ENCODE data around the gene RELA. TPM values are rescaled to one million over a fixed set of nuclear protein-coding genes. Genes with fewer than 3 reads are reported as not detected.

RELA gene
- total RNA-seq, 4 donors from 2014 or later, result 47.3 to 78.8 (median 63.9) TPM

- TF ChIP-seq EP300 (IDR thresholded peaks at IDR 0.05) (no peak), POLR2A (IDR thresholded peaks at IDR 0.05) (no peak), CTCF (IDR thresholded peaks at IDR 0.05) (no peak), POLR2AphosphoS5 (IDR thresholded peaks at IDR 0.05) (no peak)
- Histone ChIP-seq H3K4me1 (peaks cover 0 to 71% (median 25%) of the 10 kb centered on the region in 3 donors), H3K27ac (peak overlapping the region in 3 of 4 donors; percentile 45 to 98 (median 93)), H3K36me3 (peaks cover 0 to 72% of the 10 kb centered on the region in 2 donors), H3K4me3 (no peak overlapping the region), H3K27me3 (no peaks in the 10 kb centered on the region), H3K9me3 (no peaks in the 10 kb centered on the region)
- WGBS, 2 donors (ENCODE audit: low coverage in 1 of 2), result 48 to 83% methylated on average over 1 to 2 of the region's 12 CpGs
- ATAC-seq, result no peak
These were observed 13.7 kb downstream of the RELA start for GRCh38 chr11:65648997-65649493.

DNA sequence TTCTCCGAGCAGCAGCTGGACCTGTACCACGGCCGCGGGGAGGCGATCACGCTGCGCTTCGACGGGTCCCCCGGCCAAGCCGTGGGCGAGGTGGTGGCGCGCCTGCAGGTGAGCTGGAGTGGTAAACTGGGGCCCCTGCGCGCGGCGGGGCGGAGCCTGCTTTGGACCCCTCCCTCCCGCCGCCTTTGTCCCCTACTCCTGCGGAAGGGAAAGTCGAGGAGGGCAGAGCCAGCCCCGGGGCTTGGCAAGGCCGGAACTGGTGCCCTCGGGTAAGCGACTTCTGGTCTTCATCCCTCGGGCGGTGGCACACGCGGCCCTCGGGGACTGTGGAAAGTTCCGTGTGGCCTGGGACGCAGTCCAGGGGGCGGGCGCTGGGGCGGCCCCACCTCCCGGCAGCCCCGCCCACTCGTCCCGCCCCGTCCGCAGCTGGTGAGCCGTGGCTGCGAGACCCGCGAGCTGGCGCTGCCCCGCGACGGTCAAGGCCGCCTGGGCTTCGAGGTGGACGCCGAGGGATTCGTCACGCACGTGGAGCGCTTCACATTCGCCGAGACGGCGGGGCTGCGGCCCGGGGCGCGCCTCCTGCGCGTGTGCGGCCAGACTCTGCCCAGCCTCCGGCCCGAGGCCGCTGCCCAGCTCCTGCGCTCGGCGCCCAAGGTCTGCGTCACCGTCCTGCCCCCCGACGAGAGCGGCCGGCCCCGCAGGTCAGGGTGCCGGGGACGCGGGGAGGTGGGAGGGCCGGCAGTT, 15.6 kb downstream of the RELA start:
- WGBS, 2 donors (ENCODE audit: low coverage in 1 of 2), result 35% methylated on average over 6 of the region's 87 CpGs; no CpG with 5 or more reads in 1 of the 2 donors
- Histone ChIP-seq H3K36me3 (peaks cover 0 to 84% of the 10 kb centered on the region in 2 donors), H3K27me3 (no peaks in the 10 kb centered on the region), H3K4me3 (peak overlapping the region; percentile 16 to 29), H3K27ac (peak overlapping the region in 3 of 4 donors; percentile 53 to 70 (median 54)), H3K9me3 (no peaks in the 10 kb centered on the region), H3K4me1 (peaks cover 0 to 58% (median 14%) of the 10 kb centered on the region in 3 donors)
- TF ChIP-seq EP300 (IDR thresholded peaks at IDR 0.05), result no peak
- TF ChIP-seq CTCF (IDR thresholded peaks at IDR 0.05), result no peak
- TF ChIP-seq POLR2A (IDR thresholded peaks at IDR 0.05), result no peak
- no peak for TF ChIP-seq POLR2AphosphoS5 (IDR thresholded peaks at IDR 0.05)
- peak; percentile 23 for ATAC-seq

DNA sequence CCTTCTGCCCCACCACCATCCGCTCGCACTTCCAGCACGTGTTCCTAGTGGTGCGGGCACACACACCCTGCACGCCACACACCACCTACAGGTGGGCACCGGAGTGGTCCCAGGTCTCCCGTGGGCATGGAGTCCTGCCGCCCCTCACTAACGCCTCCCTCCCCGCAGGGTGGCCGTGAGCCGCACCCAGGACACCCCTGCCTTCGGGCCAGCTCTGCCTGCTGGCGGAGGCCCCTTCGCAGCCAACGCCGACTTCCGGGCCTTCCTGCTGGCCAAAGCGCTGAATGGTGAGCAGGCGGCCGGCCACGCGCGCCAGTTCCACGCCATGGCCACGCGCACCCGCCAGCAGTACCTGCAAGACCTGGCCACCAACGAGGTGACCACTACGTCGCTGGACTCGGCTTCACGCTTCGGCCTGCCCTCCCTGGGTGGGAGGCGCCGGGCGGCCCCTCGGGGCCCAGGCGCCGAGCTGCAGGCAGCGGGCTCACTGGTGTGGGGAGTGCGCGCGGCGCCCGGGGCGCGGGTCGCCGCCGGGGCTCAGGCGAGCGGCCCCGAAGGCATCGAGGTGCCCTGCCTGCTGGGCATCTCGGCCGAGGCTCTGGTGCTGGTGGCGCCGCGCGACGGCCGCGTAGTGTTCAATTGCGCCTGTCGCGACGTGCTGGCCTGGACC, 16.3 kb downstream of the RELA start:
- Histone ChIP-seq H3K27ac (peak overlapping the region in 2 of 4 donors; percentile 54 to 70), H3K4me3 (no peak overlapping the region), H3K4me1 (peaks cover 0 to 58% (median 7%) of the 10 kb centered on the region in 3 donors), H3K9me3 (no peaks in the 10 kb centered on the region), H3K27me3 (no peaks in the 10 kb centered on the region), H3K36me3 (peaks cover 0 to 90% of the 10 kb centered on the region in 2 donors)
- no peak for ATAC-seq
- TF ChIP-seq CTCF (IDR thresholded peaks at IDR 0.05), result no peak
- no peak for TF ChIP-seq POLR2A (IDR thresholded peaks at IDR 0.05)
- no peak for TF ChIP-seq EP300 (IDR thresholded peaks at IDR 0.05)
- no peak for TF ChIP-seq POLR2AphosphoS5 (IDR thresholded peaks at IDR 0.05)
- WGBS, 2 donors (ENCODE audit: low coverage in 1 of 2), result 100% methylated on average over 2 of the region's 68 CpGs; no CpG with 5 or more reads in 1 of the 2 donors

DNA sequence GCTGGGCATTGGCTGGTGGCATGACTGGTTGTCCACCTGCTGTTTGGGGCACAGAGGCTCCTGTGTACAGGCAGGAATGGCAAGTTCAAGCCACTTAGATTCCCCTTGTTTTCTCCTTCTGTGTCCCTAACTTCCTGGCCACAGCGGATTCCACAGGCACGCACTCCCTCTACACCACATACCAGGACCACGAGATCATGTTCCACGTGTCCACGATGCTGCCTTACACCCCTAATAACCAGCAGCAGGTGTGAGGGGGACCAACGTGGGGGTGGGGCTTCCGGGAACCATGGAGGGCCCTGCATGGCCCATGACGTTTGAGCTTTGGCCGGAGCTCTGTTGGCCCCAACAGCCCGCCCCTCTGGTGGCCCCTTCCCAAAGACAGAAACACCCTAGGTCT, 17.0 kb downstream of the RELA start:
- TF ChIP-seq CTCF (IDR thresholded peaks at IDR 0.05) (no peak), POLR2A (IDR thresholded peaks at IDR 0.05) (no peak), EP300 (IDR thresholded peaks at IDR 0.05) (no peak), POLR2AphosphoS5 (IDR thresholded peaks at IDR 0.05) (no peak)
- Histone ChIP-seq H3K4me1 (peaks cover 0 to 58% (median under 1%) of the 10 kb centered on the region in 3 donors), H3K9me3 (no peaks in the 10 kb centered on the region), H3K27me3 (no peaks in the 10 kb centered on the region), H3K4me3 (no peak overlapping the region), H3K27ac (peak overlapping the region in 2 of 4 donors; percentile 1 to 7), H3K36me3 (peaks cover 0 to 91% of the 10 kb centered on the region in 2 donors)
- ATAC-seq, result no peak
- WGBS, 2 donors (ENCODE audit: low coverage in 1 of 2), result 61% methylated on average over 6 of the region's 10 CpGs; no CpG with 5 or more reads in 1 of the 2 donors

Data from gastroesophageal sphincter (tissue), 4 donors.